Measurements from ENCODE around the gene ELMO1. TPM values are rescaled to one million over a fixed set of nuclear protein-coding genes. Genes with fewer than 3 reads are reported as not detected.

The ELMO1 gene
- total and polyA plus RNA-seq, 2 of the 13 experiments (the other 11 are each of a cell fraction or from before 2014, with no cell fraction given), result 0.11 to 0.17 TPM

DNA sequence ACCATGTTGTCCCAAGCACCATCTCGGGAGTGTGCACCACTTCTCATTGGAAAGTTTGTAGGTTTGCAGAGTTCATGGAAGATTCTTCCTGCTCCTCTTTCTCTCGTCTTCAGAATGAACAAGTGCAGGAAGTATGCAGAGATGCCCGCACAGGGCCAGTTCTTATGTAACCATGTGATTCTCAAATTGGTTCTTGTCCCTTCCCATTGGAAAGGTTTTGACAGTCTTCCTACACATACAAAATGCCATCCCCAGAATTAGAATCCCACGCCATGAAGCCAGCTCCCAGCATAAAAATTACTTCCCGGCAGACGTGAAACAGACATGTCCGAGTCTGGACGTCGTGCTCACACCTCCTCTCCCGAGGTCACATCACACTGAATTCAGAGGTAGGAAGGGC, 251.6 kb downstream of the ELMO1 start:
- H3K4me1 ChIP-seq (ENCODE audit: insufficient read depth, low read length), result peaks cover 56% of the 10 kb centered on the region
- H3K4me3 ChIP-seq (replicated peaks in 1 of 3; ENCODE audit: insufficient read depth in 1 of 3, low read depth in 2 of 3, low read length in 3 of 3), result no peak overlapping the region
- no peaks in the 10 kb centered on the region for H3K27me3 ChIP-seq (ENCODE audit: control insufficient read depth in 1 of 2, insufficient read depth in 2 of 2, low read length in 2 of 2)
- H2AFZ ChIP-seq (ENCODE audit: low read length), result no peak overlapping the region
- H3K36me3 ChIP-seq (replicated peaks in 1 of 2; ENCODE audit: control insufficient read depth in 1 of 2, insufficient read depth in 2 of 2, low read length in 2 of 2), result no peaks in the 10 kb centered on the region
- ATAC-seq (no peak), DNase-seq (ENCODE audit: low spot score) (no peak), FAIRE-seq (no peak)
- POLR2A ChIA-PET, result no interaction called here
- no peaks in the 10 kb centered on the region for H3K9me3 ChIP-seq (ENCODE audit: low read length)
- BruUV-seq (replicated peaks), result no TSS peak
- in situ Hi-C loops (cut with HindIII; ENCODE audit: extremely low pct_ligation_motif_present, low pct_unique_long_range_greater_than_20kb) (loop anchor here (25.0 kb wide), 1 partner anchor 535 kb away; no protein-coding TSS in a partner anchor), intact Hi-C loops (cut with micrococcal nuclease; ENCODE audit: unreplicated experiment) (no loop called here)
- H3K27ac ChIP-seq (ENCODE audit: extremely low read length, insufficient read depth, low read length), result no peak overlapping the region
- TF ChIP-seq SRSF9 (IDR thresholded peaks at IDR 0.05; ENCODE audit: borderline replicate concordance, insufficient read depth, low read depth, low read length, poor library complexity, severe bottlenecking) (no peak), RBM39 (IDR thresholded peaks at IDR 0.05; ENCODE audit: low read depth, low read length, poor library complexity, severe bottlenecking) (no peak), ZBTB7B (CRISPR knock-in tag; IDR thresholded peaks at IDR 0.05) (no peak), ZNF839 (CRISPR knock-in tag; IDR thresholded peaks at IDR 0.05; ENCODE audit: borderline replicate concordance) (no peak), HOXA3 (CRISPR knock-in tag; IDR thresholded peaks at IDR 0.05) (no peak), JUN (CRISPR knock-in tag; IDR thresholded peaks at IDR 0.05) (no peak), PCBP2 (optimal IDR thresholded peaks at IDR 0.05; ENCODE audit: low read depth, low read length, poor library complexity, severe bottlenecking) (no peak), SMAD1 (CRISPR knock-in tag; IDR thresholded peaks at IDR 0.05; ENCODE audit: borderline replicate concordance, low read depth) (no peak), ZMYM2 (CRISPR knock-in tag; IDR thresholded peaks at IDR 0.05) (no peak)
- TF ChIP-seq, protein P1, sequence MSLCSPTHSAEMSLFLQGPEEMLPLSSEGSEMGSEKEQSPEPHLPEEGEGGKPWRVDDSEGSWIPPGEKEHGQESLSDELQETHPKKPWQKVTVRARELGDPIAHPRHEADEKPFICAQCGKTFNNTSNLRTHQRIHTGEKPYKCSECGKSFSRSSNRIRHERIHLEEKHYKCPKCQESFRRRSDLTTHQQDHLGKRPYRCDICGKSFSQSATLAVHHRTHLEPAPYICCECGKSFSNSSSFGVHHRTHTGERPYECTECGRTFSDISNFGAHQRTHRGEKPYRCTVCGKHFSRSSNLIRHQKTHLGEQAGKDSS (CRISPR knock-in tag; IDR thresholded peaks at IDR 0.05; ENCODE audit: borderline replicate concordance, low read depth), result no peak
- TF ChIP-seq, protein P2, sequence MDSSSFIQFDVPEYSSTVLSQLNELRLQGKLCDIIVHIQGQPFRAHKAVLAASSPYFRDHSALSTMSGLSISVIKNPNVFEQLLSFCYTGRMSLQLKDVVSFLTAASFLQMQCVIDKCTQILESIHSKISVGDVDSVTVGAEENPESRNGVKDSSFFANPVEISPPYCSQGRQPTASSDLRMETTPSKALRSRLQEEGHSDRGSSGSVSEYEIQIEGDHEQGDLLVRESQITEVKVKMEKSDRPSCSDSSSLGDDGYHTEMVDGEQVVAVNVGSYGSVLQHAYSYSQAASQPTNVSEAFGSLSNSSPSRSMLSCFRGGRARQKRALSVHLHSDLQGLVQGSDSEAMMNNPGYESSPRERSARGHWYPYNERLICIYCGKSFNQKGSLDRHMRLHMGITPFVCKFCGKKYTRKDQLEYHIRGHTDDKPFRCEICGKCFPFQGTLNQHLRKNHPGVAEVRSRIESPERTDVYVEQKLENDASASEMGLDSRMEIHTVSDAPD (CRISPR knock-in tag; IDR thresholded peaks at IDR 0.05), result no peak
- TF ChIP-seq, protein P3, sequence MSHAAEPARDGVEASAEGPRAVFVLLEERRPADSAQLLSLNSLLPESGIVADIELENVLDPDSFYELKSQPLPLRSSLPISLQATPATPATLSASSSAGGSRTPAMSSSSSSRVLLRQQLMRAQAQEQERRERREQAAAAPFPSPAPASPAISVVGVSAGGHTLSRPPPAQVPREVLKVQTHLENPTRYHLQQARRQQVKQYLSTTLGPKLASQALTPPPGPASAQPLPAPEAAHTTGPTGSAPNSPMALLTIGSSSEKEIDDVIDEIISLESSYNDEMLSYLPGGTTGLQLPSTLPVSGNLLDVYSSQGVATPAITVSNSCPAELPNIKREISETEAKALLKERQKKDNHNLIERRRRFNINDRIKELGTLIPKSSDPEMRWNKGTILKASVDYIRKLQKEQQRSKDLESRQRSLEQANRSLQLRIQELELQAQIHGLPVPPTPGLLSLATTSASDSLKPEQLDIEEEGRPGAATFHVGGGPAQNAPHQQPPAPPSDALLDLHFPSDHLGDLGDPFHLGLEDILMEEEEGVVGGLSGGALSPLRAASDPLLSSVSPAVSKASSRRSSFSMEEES (CRISPR knock-in tag; IDR thresholded peaks at IDR 0.05), result no peak
- H4K20me1 ChIP-seq (ENCODE audit: insufficient read depth, low read length), result no peaks in the 10 kb centered on the region
- no peaks in the 10 kb centered on the region for H3K79me2 ChIP-seq (ENCODE audit: insufficient read depth, low read length)
- 90% methylated on average over 10 of the region's 10 CpGs for WGBS (ENCODE audit: low lambda C conversion rate)
- CTCF ChIA-PET (ENCODE audit: low intra/inter-chr PET ratio, low total read pairs), result no interaction called here
- H3K4me2 ChIP-seq (ENCODE audit: low read depth, low read length), result no peak overlapping the region
- no peak overlapping the region for H3K9ac ChIP-seq (ENCODE audit: insufficient read depth, low read depth, low read length)

All from HepG2 (cell line).